Activated CD8-positive, alpha-beta memory T cell treated with anti-CD3 and anti-CD28 coated beads, Interleukin-2, amount 50 U/mL, for 1 hour (primary cell): ENCODE data around the gene FOXJ2.
"Not testable (repeated sequence)": the region's sequence is repeated elsewhere in the genome, so short reads cannot be mapped to it uniquely, and the experiment has no call there.

Source experiments
- DNase-seq: peaks from one replicate; pipeline ENCODE4 v3.0.0-alpha.2; 2020; ENCODE audit errors: extremely low read depth

Gene FOXJ2

GRCh38 chr12:8065991-8066594 is 33.6 kb downstream of the FOXJ2 start, which contains the start of gene C3AR1:
Gene C3AR1 (minus strand): TSS chr12:8066359. CDS start chr12:8060185, 6,174 bp downstream.
- DNase-seq = peak; percentile 31

GRCh38 chr12:8069582-8069981 is 37.1 kb downstream of the FOXJ2 start:
- no peak for DNase-seq

- DNase-seq = not testable (repeated sequence)
These were observed 39.3 kb downstream of the FOXJ2 start for GRCh38 chr12:8071820-8072219.

GRCh38 chr12:8075935-8076334 is 43.4 kb downstream of the FOXJ2 start:
- DNase-seq = no peak

GRCh38 chr12:8076366-8076765 is 43.9 kb downstream of the FOXJ2 start:
- DNase-seq = no peak

GRCh38 chr12:8077207-8077606 is 44.7 kb downstream of the FOXJ2 start:
- no peak for DNase-seq

GRCh38 chr12:8078398-8078797 is 45.9 kb downstream of the FOXJ2 start:
- DNase-seq = no peak

GRCh38 chr12:8078916-8079315 is 46.4 kb downstream of the FOXJ2 start:
- DNase-seq = no peak

GRCh38 chr12:8080120-8080519 is 47.6 kb downstream of the FOXJ2 start:
- no peak for DNase-seq

- no peak for DNase-seq
These were observed 48.9 kb downstream of the FOXJ2 start for GRCh38 chr12:8081251-8081920.

GRCh38 chr12:8082808-8083100 is 50.2 kb downstream of the FOXJ2 start:
- DNase-seq = no peak

- not testable (repeated sequence) for DNase-seq
These were observed 51.8 kb downstream of the FOXJ2 start for GRCh38 chr12:8084351-8084750.

GRCh38 chr12:8087666-8088065 is 55.1 kb downstream of the FOXJ2 start:
- no peak for DNase-seq

- no peak for DNase-seq
These were observed 56.1 kb downstream of the FOXJ2 start for GRCh38 chr12:8088574-8088973.

GRCh38 chr12:8089277-8089676 is 56.8 kb downstream of the FOXJ2 start:
- DNase-seq = not testable (repeated sequence)

- no peak for DNase-seq
These were observed 57.2 kb downstream of the FOXJ2 start for GRCh38 chr12:8089716-8090115.

- no peak for DNase-seq
These were observed 60.8 kb downstream of the FOXJ2 start for GRCh38 chr12:8093291-8093690.

- no peak for DNase-seq
These were observed 63.9 kb downstream of the FOXJ2 start for GRCh38 chr12:8096281-8096915.

- DNase-seq = no peak
These were observed 66.7 kb downstream of the FOXJ2 start for GRCh38 chr12:8099235-8099634.
